ENCODE measurements around the gene NPHP4. TPM values are rescaled to one million over a fixed set of nuclear protein-coding genes. Genes with fewer than 3 reads are reported as not detected.
"Not testable (repeated sequence)": the region's sequence is repeated elsewhere in the genome, so short reads cannot be mapped to it uniquely, and the experiment has no call there.

NPHP4 gene
- polyA plus RNA-seq, 1 donor from 2014 or later = 0.71 TPM

GRCh38 chr1:5896706-5897660 is 95.2 kb downstream of the NPHP4 start:
- no peak overlapping the region for H3K27ac Mint-ChIP-seq
- H3K36me3 Mint-ChIP-seq = peaks cover 10% of the 10 kb centered on the region
- no peaks in the 10 kb centered on the region for H3K27me3 Mint-ChIP-seq
- H3K4me1 Mint-ChIP-seq = no peaks in the 10 kb centered on the region
- peaks cover 0 to 2% (median 0%) of the 10 kb centered on the region in 3 donors for H3K9me3 Mint-ChIP-seq
- no peak overlapping the region for H3K4me3 Mint-ChIP-seq

GRCh38 chr1:5895446-5896406 is 96.5 kb downstream of the NPHP4 start:
- H3K27ac Mint-ChIP-seq = no peak overlapping the region
- H3K4me3 Mint-ChIP-seq = no peak overlapping the region
- no peaks in the 10 kb centered on the region for H3K27me3 Mint-ChIP-seq

GRCh38 chr1:5893699-5894278 is 98.4 kb downstream of the NPHP4 start:
- H3K27ac Mint-ChIP-seq, H3K4me3 Mint-ChIP-seq, H3K36me3 Mint-ChIP-seq, H3K27me3 Mint-ChIP-seq, H3K4me1 Mint-ChIP-seq, H3K9me3 Mint-ChIP-seq: not testable (repeated sequence)

More at GRCh38 chr1:5895446-5896406, 96.5 kb downstream of the NPHP4 start:
- H3K9me3 Mint-ChIP-seq = peaks cover 0 to 2% (median 0%) of the 10 kb centered on the region in 3 donors
- peaks cover 10% of the 10 kb centered on the region for H3K36me3 Mint-ChIP-seq
- H3K4me1 Mint-ChIP-seq = no peaks in the 10 kb centered on the region

- Mint-ChIP-seq H3K27ac (no peak overlapping the region), H3K4me3 (no peak overlapping the region), H3K36me3 (peaks cover 7% of the 10 kb centered on the region), H3K4me1 (no peaks in the 10 kb centered on the region), H3K9me3 (peaks cover 0 to 2% (median 0%) of the 10 kb centered on the region in 3 donors), H3K27me3 (no peaks in the 10 kb centered on the region)
Observed at GRCh38 chr1:5892329-5892728, 99.9 kb downstream of the NPHP4 start.

- Mint-ChIP-seq H3K27me3 (no peaks in the 10 kb centered on the region), H3K4me1 (no peaks in the 10 kb centered on the region), H3K9me3 (peaks cover 0 to 2% (median 0%) of the 10 kb centered on the region in 3 donors), H3K4me3 (no peak overlapping the region), H3K27ac (peak overlapping the region in 1 of 3 donors; percentile 90), H3K36me3 (peaks cover 7% of the 10 kb centered on the region)
Observed at GRCh38 chr1:5891736-5892135, 100.5 kb downstream of the NPHP4 start.

- H3K4me1 Mint-ChIP-seq = no peaks in the 10 kb centered on the region
- H3K27ac Mint-ChIP-seq = peak overlapping the region in 2 of 3 donors; percentile 39 to 90
- peaks cover 0 to 2% (median 0%) of the 10 kb centered on the region in 3 donors for H3K9me3 Mint-ChIP-seq
- H3K27me3 Mint-ChIP-seq = no peaks in the 10 kb centered on the region
- no peak overlapping the region for H3K4me3 Mint-ChIP-seq
- peaks cover 7% of the 10 kb centered on the region for H3K36me3 Mint-ChIP-seq
Observed at GRCh38 chr1:5891137-5891536, 101.1 kb downstream of the NPHP4 start.

GRCh38 chr1:5890346-5891106 is 101.7 kb downstream of the NPHP4 start:
- Mint-ChIP-seq H3K4me3 (no peak overlapping the region), H3K27me3 (no peaks in the 10 kb centered on the region), H3K4me1 (no peaks in the 10 kb centered on the region), H3K27ac (peak overlapping the region in 1 of 3 donors; percentile 1), H3K9me3 (peaks cover 0 to 2% (median 0%) of the 10 kb centered on the region in 3 donors), H3K36me3 (peaks cover 6% of the 10 kb centered on the region)

- peaks cover 0 to 3% (median 2%) of the 10 kb centered on the region in 3 donors for H3K9me3 Mint-ChIP-seq
- no peaks in the 10 kb centered on the region for H3K27me3 Mint-ChIP-seq
- peaks cover 7% of the 10 kb centered on the region for H3K36me3 Mint-ChIP-seq
- no peak overlapping the region for H3K4me3 Mint-ChIP-seq
- H3K4me1 Mint-ChIP-seq = no peaks in the 10 kb centered on the region
- no peak overlapping the region for H3K27ac Mint-ChIP-seq
Observed at GRCh38 chr1:5889901-5890300, 102.3 kb downstream of the NPHP4 start.

- Mint-ChIP-seq H3K36me3 (peaks cover 2% of the 10 kb centered on the region), H3K27ac (no peak overlapping the region), H3K27me3 (no peaks in the 10 kb centered on the region), H3K4me3 (no peak overlapping the region), H3K9me3 (peaks cover 0 to 3% (median 0%) of the 10 kb centered on the region in 3 donors), H3K4me1 (no peaks in the 10 kb centered on the region)
Observed at GRCh38 chr1:5889462-5889861, 102.8 kb downstream of the NPHP4 start.

GRCh38 chr1:5888606-5889211 is 103.5 kb downstream of the NPHP4 start:
- no peaks in the 10 kb centered on the region for H3K4me1 Mint-ChIP-seq
- peaks cover 0 to 3% (median 0%) of the 10 kb centered on the region in 3 donors for H3K9me3 Mint-ChIP-seq
- no peak overlapping the region for H3K4me3 Mint-ChIP-seq
- no peaks in the 10 kb centered on the region for H3K27me3 Mint-ChIP-seq
- peaks cover 2% of the 10 kb centered on the region for H3K36me3 Mint-ChIP-seq
- no peak overlapping the region for H3K27ac Mint-ChIP-seq

- no peaks in the 10 kb centered on the region for H3K4me1 Mint-ChIP-seq
- H3K36me3 Mint-ChIP-seq = peaks cover 2% of the 10 kb centered on the region
- H3K27me3 Mint-ChIP-seq = no peaks in the 10 kb centered on the region
- H3K27ac Mint-ChIP-seq = no peak overlapping the region
- peaks cover 0 to 3% (median 0%) of the 10 kb centered on the region in 3 donors for H3K9me3 Mint-ChIP-seq
- no peak overlapping the region for H3K4me3 Mint-ChIP-seq
Observed at GRCh38 chr1:5887971-5888361, 104.3 kb downstream of the NPHP4 start.

- no peak overlapping the region for H3K27ac Mint-ChIP-seq
- no peaks in the 10 kb centered on the region for H3K4me1 Mint-ChIP-seq
- no peak overlapping the region for H3K4me3 Mint-ChIP-seq
- H3K9me3 Mint-ChIP-seq = peaks cover 0 to 3% (median 0%) of the 10 kb centered on the region in 3 donors
- H3K36me3 Mint-ChIP-seq = peaks cover 3% of the 10 kb centered on the region
- H3K27me3 Mint-ChIP-seq = no peaks in the 10 kb centered on the region
Observed at GRCh38 chr1:5887349-5887970, 104.8 kb downstream of the NPHP4 start.

- Mint-ChIP-seq H3K27ac (no peak overlapping the region), H3K4me3 (no peak overlapping the region), H3K9me3 (peaks cover 0 to 3% (median 0%) of the 10 kb centered on the region in 3 donors), H3K27me3 (no peaks in the 10 kb centered on the region), H3K36me3 (peaks cover 4% of the 10 kb centered on the region), H3K4me1 (no peaks in the 10 kb centered on the region)
Observed at GRCh38 chr1:5886541-5887348, 105.5 kb downstream of the NPHP4 start.

Data from IgD-negative memory B cell (primary cell).